ENCODE data around the gene VGLL1.

The VGLL1 gene, protein sequence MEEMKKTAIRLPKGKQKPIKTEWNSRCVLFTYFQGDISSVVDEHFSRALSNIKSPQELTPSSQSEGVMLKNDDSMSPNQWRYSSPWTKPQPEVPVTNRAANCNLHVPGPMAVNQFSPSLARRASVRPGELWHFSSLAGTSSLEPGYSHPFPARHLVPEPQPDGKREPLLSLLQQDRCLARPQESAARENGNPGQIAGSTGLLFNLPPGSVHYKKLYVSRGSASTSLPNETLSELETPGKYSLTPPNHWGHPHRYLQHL
- total RNA-seq = 0 reads per million in 4 experiments

DNA sequence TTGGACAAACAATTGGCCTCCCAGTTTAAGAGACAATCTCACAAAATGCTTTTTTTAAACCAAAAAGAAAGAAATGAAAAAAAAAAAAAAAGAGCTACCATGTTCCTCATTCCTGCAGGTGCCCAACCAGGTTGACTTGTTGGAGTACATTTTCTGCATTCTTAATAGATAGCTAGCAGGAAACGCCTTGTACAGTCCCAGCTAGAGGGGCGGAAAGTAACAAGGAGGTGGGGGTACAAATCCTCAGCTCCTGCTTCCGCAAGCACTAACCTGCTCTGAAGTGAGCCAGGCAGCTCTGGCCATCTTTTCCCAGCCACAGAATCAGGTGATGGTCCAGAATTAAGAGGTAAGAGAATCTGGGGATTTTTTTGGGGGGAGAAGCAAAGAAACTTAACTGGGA, at the start of gene VGLL1:
Gene VGLL1, plus strand, starts transcription at position 265 of the 400 bp plus-strand sequence. CDS start 3,806 bp downstream, outside the sequence.
- DNase-seq = no peak

DNA sequence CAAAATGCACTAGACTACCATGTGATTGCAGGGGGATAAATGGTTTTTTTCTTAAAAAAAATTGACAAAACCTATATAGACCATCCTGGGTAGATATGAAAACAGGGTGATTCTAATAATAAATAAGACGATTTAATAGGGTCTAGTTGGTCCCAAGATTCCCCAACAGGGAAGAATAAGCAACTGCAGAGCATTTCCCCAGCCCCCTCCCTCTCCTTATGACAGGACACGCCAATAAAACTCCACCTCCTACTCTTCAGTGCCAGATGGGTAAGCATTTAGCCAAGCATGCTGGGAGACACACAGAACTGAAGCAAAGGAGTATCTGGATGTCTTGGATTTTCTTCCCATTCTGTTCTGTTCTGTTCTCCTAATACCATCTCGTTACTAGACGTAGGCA, 44.4 kb upstream of the VGLL1 start, which contains the start of gene BRS3:
Gene BRS3, plus strand, starts transcription at position 301 of the 400 bp plus-strand sequence. CDS start 168 bp downstream, outside the sequence.
- no peak for DNase-seq

DNA sequence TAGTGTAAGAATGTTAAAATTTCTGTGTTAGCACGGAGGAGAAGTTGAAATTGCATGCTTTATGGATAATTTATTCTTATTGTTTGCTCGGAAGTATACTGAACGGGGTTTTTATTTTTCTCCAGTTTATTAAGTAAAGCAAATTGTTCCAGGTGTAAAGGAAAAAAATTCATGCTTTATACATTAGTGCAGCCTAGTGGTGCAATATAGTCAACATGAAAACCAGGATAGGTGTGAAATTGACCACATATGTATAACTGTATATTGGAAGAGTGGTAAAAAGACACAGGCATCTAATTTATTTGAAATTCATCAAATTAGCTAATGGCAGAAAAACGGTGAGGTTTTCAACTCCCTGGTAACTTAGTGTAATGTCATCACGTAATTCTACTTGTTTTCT, 43.3 kb upstream of the VGLL1 start:
- no peak for DNase-seq

DNA sequence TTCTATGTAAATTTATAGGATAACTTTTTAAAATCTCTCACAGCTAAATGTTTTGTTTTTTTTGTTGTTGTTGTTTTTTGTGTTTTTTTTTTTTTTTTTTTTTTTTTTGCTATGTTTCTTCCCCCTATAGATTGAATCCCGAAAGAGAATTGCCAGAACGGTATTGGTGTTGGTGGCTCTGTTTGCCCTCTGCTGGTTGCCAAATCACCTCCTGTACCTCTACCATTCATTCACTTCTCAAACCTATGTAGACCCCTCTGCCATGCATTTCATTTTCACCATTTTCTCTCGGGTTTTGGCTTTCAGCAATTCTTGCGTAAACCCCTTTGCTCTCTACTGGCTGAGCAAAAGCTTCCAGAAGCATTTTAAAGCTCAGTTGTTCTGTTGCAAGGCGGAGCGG, 40.2 kb upstream of the VGLL1 start:
- no peak for DNase-seq

DNA sequence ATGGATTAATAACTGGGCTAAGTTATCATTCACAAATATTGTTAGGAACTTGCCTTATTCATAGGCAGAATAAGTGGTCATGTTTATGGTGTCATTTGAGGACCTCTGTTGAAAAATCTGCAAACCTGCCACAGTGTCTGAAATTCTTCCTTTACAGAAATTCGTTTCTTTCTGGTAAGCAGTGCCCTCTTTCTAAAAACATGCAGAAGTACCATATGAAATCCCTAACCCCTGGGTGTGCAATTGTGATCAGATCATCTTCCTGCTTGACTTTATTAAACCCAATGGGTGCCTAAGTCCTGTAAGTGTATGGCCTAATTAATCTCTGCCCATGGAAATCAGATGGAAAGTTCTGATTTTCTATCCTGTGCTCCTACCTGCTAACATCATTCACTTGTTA, 39.0 kb upstream of the VGLL1 start:
- no peak for DNase-seq

DNA sequence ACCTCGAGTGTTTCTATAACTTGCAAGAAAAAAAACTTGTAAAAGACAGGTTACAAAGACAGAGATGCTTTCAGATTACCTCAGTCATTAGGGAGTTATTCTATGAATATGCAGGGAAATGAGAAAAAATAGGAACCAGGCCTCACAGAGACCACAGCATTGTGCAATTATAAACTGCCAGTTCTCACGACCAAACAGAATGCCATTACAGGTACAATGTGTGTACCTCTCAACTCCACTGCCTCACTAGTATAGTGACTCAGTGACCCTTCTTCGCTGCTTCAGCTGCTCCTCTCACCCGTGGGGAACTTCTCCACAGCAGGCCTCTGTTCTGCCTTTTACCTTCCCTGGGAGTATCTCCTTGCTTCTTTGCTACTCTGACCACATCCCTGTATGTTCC, 37.0 kb upstream of the VGLL1 start:
- DNase-seq = no peak

DNA sequence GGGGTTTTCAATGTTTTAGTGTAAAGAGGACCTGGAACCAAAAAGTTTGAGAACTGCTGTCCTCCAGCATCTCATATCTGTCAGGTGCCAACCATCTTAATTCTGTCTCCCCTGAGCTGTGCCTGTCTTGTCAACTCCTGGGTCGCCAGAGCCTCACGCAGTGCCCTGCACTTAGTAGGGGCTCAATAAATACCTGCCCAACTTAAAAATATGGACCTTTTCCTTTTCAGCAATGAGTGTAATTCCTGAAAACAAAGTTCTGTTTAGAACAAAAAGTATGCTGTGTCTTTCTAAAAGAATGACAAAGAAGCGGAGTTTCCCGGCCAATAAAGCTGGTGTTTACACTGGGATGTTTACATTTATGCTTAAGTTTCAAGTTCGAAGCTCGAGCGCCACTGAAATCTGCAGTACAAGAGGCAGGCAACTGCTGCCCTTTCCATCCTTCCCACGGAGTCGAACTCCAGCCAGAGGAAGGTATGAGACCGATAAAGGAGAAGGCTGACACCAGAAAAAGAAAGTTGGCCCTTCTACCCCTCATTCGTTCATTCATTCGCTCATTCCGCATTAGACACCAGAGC, 35.7 kb upstream of the VGLL1 start:
- no peak for DNase-seq

DNA sequence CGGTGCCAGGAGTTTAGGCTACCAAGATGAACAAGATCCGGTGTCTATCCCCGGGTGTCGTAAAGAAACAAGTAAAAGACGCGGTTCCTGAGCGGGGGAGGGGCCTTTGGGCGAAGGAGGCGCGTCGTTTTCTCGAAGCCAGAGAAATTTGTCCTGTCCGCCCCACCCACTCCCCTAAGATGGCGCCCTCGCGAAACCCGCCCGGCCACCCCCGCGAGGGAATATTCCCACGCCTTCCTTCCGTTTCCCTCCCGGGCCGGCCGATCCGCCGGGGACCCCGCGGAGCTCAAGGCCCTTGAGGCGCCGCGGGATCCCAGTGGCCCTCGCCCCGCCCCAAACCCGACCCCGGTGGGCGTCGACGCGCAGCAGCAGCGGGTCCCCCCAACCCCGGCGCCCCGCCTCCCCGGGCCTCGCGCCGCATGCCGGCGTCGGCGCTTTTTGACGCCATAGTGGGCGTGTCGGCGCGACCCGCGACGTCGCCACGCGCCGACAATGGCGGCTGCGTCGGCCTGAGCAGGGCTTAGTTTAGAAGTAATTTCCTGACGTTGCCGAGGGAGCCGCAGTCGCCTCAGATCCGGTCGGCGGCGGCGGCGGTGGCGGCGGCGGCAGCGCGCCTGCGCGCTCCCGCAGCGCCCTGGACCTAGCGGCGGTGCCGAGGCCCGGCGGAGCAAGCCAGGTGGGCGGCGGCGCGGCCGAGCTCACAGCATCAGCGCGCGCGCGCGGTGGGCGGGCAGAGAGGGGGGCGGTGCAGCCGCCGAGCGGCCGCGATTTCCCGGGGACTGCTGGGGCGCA, 35.1 kb upstream of the VGLL1 start:
- peak; percentile 78 for DNase-seq

DNA sequence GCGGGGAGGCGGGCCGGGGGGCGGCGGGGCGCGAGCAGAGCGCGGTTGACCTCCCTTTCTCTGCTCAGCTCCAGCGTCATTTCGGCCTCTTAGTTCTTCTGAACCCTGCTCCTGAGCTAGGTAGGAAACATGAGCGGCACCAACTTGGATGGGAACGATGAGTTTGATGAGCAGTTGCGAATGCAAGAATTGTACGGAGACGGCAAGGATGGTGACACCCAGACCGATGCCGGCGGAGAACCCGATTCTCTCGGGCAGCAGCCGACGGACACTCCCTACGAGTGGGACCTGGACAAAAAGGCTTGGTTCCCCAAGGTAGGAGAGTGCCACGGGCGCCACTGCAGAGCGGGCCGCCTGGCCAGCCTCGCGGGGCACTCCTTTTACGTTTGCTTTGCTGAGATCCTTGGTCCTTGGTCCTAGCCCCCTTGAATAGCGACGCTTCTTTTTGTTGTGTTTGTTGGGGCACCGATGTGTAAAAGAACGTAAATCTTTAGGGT, 34.4 kb upstream of the VGLL1 start, which contains the start of gene HTATSF1:
Gene HTATSF1, plus strand, starts transcription at position 37 of the 497 bp plus-strand sequence. Its CDS starts 93 bp downstream, at position 130.
- DNase-seq = no peak

DNA sequence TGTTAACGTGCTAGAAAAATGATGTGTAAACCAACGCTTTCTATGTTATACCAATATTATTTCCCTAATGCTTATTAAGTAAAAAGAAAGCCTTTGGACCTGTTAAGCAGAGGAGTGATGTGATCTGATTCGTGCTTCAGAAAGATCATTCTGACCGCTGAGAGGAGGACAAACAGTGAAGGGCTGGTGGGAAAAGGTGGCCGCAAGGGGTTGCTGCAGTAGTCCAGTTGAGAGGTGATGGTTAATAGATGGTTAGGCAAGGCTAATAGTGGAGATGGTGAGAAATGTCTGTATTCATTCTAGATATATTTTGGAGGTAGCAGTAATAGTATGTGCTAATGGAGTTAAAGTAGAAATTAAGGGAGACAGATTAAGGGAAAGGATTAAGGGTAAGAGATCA, 12.9 kb upstream of the VGLL1 start:
- DNase-seq = no peak

DNA sequence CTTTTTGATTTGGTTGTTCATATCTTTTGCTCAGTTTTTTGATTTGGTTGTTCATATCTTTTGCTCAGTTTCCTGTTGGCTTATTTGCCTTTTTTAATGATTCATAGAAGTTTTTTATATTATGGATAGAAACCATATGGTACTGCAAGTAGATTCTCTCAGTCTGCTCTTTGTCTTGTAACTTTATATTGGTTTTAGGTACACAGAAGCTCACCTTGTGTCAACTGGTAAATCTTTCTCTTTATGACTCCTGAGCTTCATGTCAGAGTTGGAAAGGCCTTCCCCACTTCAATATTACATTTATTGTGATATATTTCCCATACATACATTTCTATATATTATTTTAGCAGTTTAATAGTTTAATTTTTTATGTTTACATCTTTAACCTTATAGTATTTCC, 8.2 kb upstream of the VGLL1 start:
- no peak for DNase-seq

DNA sequence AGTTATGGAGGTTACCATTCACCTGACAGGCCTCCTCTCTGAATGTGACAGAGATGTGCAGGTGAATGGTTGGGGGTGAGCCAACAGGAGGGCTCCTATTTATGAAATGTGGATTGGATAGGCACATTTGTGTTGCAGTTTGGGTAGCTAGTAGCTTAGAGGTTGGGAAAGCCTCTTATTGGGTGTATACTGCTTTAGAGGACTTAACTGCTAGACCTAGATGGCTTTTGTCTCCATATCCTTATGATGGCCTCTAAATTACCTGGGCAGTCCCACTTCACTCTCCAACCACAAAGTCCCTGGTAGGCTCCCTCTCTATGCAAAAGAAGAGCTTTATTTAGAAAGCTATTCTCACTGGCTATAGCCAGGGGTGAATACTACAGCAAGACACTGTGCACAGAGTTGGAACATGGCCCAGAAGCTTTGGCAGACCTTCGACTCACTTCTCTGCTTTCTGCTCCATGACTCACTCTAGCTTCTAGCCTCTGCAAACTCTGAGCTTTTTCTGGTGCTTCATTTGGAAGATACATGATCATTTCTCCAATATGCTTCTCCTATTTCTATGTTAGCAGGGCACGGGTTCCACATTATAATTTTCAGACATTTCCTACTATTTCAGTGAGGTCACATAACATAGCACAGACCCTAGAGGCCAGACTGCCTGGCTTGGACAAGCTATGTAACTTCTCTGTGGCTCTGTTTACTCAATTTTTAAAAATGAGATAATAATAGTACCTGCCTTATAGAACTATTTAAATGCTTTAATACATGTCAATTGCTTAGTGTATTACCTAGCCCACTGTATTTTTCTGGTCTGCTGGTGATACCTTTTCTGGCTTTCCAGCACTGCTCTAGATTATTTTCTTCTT, 6.0 kb upstream of the VGLL1 start:
- DNase-seq = no peak

DNA sequence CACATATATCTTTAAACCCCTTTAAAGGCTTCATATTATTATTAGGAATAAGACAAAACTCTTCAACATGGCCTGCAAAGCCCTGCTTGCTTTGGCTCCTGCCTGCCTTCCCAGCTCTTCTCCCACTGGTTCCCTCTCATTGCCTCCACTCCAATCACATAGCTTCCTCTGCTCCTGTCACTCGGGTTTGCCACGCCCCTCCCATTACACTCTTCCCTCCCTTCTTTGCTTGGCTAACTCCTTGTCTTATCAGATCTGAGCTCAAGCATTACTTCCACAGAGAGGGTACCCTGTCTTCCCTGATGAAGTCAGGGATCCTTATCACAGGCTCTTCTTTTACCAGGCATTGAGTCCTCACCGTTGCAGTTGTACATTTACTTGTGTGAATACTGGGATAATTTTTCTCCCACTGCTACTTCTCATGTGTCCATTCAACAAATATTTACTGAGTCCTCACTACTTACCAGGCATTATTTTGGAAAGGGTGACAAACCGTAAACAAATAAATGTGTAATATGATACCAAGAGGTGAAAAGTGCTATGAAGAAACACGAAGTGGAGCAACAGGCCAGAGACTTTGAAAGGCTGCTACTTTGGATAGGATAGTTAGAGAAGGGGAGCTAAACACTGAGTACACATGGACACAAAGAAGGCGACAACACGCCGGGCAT, 3.2 kb upstream of the VGLL1 start:
- no peak for DNase-seq

DNA sequence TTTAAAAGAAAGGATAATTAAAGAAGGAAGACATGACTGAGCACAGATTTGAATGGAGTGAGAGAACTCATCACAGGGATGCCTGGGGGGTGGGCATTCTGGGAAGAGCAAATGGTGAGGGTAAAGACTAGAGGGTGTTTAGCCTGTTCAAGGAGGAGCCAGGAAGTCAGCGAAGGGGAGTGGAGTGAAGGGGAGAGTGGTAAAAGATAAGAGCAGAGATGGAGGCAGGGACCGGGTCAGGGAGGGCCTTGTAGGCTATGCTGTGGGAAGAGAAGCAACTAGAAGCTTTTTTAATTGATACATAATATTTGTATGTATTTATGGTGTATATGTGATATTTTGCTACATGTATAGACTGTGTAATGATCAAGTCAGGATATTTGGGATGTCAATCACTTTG, 2.2 kb upstream of the VGLL1 start:
- no peak for DNase-seq

DNA sequence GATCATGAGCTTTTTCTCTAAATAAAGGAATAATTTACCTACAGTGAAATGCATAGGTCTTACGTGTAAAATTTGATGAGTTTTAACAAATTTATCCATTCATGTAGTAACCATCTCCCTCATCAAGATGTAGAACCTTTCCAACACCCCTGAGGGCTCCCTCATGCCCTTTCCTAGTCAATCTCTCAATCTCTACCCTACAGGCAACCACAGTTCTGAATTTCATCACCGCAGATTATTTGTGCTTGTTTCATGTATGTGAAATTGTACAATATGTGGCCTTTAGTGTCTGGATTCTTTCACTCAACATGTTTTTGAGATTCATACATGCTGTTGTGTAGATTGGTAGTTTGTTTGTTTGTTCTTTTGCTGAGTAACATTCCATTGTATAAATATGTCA, 2.1 kb downstream of the VGLL1 start:
- DNase-seq = no peak

DNA sequence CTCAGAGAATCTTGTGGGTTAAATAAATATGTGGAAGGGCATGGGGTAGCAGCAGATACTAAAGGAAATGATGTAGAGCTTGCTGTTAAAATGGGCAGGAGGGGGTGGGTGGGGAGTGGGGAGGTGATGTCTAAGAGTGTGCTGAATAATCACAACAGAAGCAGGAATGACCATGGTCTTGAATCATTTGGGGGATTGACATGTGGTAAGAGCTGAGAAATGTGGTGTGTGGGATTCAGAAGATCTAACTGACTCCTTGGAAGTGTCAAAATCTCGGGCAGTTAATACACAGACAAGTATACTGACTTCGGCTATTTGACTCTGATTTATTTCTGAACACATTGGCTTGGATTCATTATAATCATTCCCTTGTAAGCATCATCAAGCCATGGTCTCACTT, 6.8 kb downstream of the VGLL1 start:
- no peak for DNase-seq

DNA sequence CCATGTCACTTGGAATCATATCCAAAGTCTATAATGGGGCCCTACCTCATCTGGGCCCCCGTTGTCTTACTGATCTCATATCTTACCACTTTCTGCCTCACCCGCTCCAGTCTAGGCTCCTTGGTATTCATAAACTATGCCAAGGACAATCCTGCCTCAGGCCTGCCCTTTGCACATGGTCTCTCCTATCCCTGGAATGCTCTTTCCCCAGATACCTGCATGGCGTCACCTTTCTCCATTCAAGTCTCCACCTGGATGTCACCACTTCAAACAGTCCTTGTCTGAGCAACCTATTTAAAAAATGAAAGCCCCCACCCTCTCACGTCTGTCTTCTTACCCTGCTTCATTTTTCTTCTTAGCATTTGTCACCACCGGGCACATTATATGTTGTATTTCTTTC, 8.2 kb downstream of the VGLL1 start:
- no peak for DNase-seq

DNA sequence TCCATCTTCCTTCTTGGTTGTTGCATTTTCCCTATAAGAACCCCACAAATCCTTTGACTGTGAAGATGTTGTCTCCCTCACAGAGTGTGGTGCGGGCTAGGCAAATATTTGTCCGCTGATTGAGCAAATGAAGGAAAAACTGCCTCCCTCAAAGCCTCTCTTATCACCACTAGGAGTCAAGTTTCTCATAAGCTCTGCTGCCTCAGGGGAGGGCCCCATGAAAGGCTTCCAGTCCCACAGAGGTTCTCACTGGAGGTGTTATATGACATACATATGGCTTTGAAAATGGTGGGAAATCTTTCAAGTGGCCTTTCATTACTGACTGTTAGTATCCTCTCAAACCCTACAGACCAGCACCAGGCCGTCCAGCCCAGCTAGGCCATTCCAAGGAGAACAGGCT, 9.3 kb downstream of the VGLL1 start:
- DNase-seq = no peak

DNA sequence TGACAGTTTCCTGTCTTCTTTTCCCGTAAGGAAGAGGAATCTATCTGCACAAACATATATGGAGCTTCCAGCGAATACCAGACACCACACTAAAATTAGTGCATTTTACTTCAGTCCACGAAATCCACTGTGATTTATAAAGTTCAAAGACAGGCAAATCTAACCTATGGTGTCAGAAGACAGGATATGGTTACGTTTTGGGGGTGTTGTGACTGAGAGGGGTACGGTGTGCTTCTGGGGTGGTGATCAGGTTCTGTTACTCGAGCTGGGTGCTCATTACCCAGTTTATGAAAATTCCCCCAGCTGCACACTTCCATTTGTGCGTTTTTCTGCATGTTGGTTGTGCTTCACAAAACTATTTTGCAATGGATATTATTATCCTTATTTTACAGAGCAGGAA, 10.3 kb downstream of the VGLL1 start:
- no peak for DNase-seq

DNA sequence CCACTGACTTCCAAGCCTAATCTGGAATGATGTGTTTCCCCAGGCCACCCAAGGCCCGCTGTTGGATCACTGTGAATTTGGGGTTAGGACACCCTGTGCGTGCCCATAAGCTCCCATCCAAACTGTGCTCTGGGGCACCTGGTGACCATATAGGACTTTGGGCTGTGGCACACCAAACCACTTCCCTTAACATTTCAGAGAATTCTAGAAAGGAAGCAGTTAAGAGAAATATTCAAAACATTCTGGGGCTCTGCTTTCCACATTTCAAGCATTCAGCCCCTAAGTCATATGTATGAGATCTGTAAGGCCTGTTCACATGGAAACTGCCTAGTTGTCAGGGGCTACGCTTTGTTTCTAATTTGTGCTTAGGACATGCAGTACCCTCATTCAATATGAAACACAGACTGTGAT, 14.4 kb downstream of the VGLL1 start:
- no peak for DNase-seq

DNA sequence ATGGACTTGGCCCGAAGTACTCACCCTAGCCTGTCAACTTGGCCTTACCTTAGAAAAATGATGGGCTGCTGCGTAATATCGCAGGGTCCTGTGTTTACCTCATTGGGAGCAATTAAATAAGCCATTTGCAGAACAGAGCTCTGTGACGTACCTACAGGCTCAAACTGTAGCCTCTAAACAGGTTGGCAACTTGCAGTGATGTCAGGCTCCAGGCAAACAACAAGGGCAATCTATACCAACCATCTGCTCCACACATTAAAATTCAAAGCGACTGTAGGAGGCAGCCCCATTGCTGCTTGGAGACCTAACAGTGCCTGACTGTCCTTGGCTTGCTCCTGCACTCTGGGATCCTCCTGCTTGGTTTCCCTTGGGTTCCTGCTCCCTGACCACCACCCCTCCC, 17.2 kb downstream of the VGLL1 start:
- no peak for DNase-seq

DNA sequence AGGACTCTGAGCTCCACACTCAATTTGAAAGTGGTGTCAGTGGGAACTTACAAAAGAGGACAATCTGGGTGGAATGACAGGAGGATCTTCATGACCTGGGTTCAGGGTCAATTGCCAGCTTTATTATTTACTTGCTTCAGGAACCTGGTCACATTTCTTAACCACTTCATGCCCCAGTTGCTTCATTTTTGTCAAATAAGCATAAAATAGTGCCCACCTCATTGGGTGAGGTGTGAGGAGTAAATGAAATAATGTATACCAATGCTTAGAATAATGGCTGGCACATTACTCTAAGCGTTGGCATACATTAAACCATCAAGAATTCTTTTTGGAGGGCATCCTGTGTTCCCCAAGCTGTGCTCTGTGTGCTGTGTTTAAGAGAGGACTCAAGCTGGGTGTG, 19.4 kb downstream of the VGLL1 start:
- DNase-seq = no peak

All from effector CD8-positive, alpha-beta T cell (primary cell).